SU-DHL-6 (cell line): Measurements from ENCODE around the gene SDR39U1.

Experiments
- CTCF ChIP-seq: fragments of 200-600 bp; sonication (generic); IDR thresholded peaks from one replicate; pipeline ENCODE4 v1.5.1; 2017; ENCODE audit warnings: antibody characterized with exemption, mild to moderate bottlenecking, low read length, moderate library complexity; ENCODE audit not compliant: insufficient read depth, poor library complexity, severe bottlenecking
- EZH2phosphoT487 ChIP-seq: fragments of 200-600 bp; sonication (generic), shearing (Covaris generic); conservative IDR thresholded peaks from 2 replicates; pipeline ENCODE4 v1.6.1; 2018; ENCODE audit warnings: mild to moderate bottlenecking, antibody characterized with exemption, low read length, moderate library complexity, mixed read lengths

- TF ChIP-seq CTCF (no peak), EZH2phosphoT487 (no peak)
Observed at GRCh38 chr14:24427537-24428508, 14.8 kb downstream of the SDR39U1 start.
